ENCODE data around the gene PAPPA2. TPM values are rescaled to one million over a fixed set of nuclear protein-coding genes. Genes with fewer than 3 reads are reported as not detected.
"Not testable (repeated sequence)": the region's sequence is repeated elsewhere in the genome, so short reads cannot be mapped to it uniquely, and the experiment has no call there.

PAPPA2 gene
- total RNA-seq, 1 experiment from 2014 or later: not detected

- Histone ChIP-seq H2AFZ (ENCODE audit: low read length) (no peak overlapping the region), H3K36me3 (ENCODE audit: low read depth, low read length) (no peaks in the 10 kb centered on the region), H3K27me3 (ENCODE audit: low read length) (peaks cover 12% of the 10 kb centered on the region), H3K9ac (ENCODE audit: low read length) (no peak overlapping the region), H3F3A (ENCODE audit: low read length, unreplicated experiment) (no peaks in the 10 kb centered on the region), H3K9me3 (ENCODE audit: low read length) (no peaks in the 10 kb centered on the region), H3K4me3 (ENCODE audit: low read length) (no peak overlapping the region), H3K4me2 (ENCODE audit: low read length) (no peak overlapping the region), H3K27ac (ENCODE audit: low read length) (no peak overlapping the region), H3K79me2 (ENCODE audit: low read length) (no peaks in the 10 kb centered on the region), H4K20me1 (ENCODE audit: low read length) (no peaks in the 10 kb centered on the region), H3K4me1 (ENCODE audit: insufficient read depth, low read length) (no peaks in the 10 kb centered on the region), H3K9me2 (replicated peaks; ENCODE audit: low read length) (no peaks in the 10 kb centered on the region)
- no TSS peak for BruUV-seq (replicated peaks)
- ChIA-PET CTCF (interaction anchor here (0.6 kb wide), 1 partner anchor 98 kb away, joined by 3 read pairs; no protein-coding TSS in a partner anchor), POLR2A (ENCODE audit: unreplicated experiment) (no interaction called here)
- no peak for TF ChIP-seq EZH2 (IDR thresholded peaks at IDR 0.05; ENCODE audit: low read length, unreplicated experiment)
- TF ChIP-seq EZH2phosphoT487 (IDR thresholded peaks at IDR 0.05; ENCODE audit: borderline replicate concordance, low read length): no peak
- TF ChIP-seq CTCF (conservative IDR thresholded peaks at IDR 0.05; ENCODE audit: low read depth, low read length): peak; percentile 83
- intact Hi-C loops (cut with micrococcal nuclease): loop anchor here (1.0 kb wide), 2 partner anchors 131 to 321 kb away; no protein-coding TSS in a partner anchor
- ATAC-seq (peak; percentile 87), DNase-seq (peak; percentile 64)
Observed at GRCh38 chr1:176559878-176560277, 96.9 kb downstream of the PAPPA2 start.

- H3K79me2 ChIP-seq (ENCODE audit: low read length): no peaks in the 10 kb centered on the region
- intact Hi-C loops (cut with micrococcal nuclease): loop anchor here (1.0 kb wide), 2 partner anchors 131 to 321 kb away; no protein-coding TSS in a partner anchor
- H3K27ac ChIP-seq (ENCODE audit: low read length): no peak overlapping the region
- no peaks in the 10 kb centered on the region for H3F3A ChIP-seq (ENCODE audit: low read length, unreplicated experiment)
- H3K4me1 ChIP-seq (ENCODE audit: insufficient read depth, low read length): peaks cover under 1% of the 10 kb centered on the region; the same call in 1 of the 2 replicates
- H3K4me2 ChIP-seq (ENCODE audit: low read length): no peak overlapping the region
- H2AFZ ChIP-seq (ENCODE audit: low read length): no peak overlapping the region
- DNase-seq: no peak
- no peaks in the 10 kb centered on the region for H3K9me2 ChIP-seq (replicated peaks; ENCODE audit: low read length)
- no peaks in the 10 kb centered on the region for H3K9me3 ChIP-seq (ENCODE audit: low read length)
- H3K36me3 ChIP-seq (ENCODE audit: low read depth, low read length): no peaks in the 10 kb centered on the region
- H3K9ac ChIP-seq (ENCODE audit: low read length): no peak overlapping the region
- ChIA-PET CTCF (interaction anchor here (0.7 kb wide), 1 partner anchor 131 kb away, joined by 3 read pairs; no protein-coding TSS in a partner anchor), POLR2A (ENCODE audit: unreplicated experiment) (no interaction called here)
- no peaks in the 10 kb centered on the region for H4K20me1 ChIP-seq (ENCODE audit: low read length)
- no peak for ATAC-seq
- H3K27me3 ChIP-seq (ENCODE audit: low read length): peaks cover 4% of the 10 kb centered on the region; the same call in 1 of the 2 replicates
- TF ChIP-seq CTCF (conservative IDR thresholded peaks at IDR 0.05; ENCODE audit: low read depth, low read length) (no peak), EZH2 (IDR thresholded peaks at IDR 0.05; ENCODE audit: low read length, unreplicated experiment) (no peak), EZH2phosphoT487 (IDR thresholded peaks at IDR 0.05; ENCODE audit: borderline replicate concordance, low read length) (no peak)
- no peak overlapping the region for H3K4me3 ChIP-seq (ENCODE audit: low read length)
- no TSS peak for BruUV-seq (replicated peaks)
Observed at GRCh38 chr1:176560681-176561080, 97.7 kb downstream of the PAPPA2 start.

- H3K4me3 ChIP-seq (ENCODE audit: low read length); CTCF ChIA-PET; BruUV-seq (replicated peaks): not testable (repeated sequence)
Observed at GRCh38 chr1:176561761-176562160, 98.8 kb downstream of the PAPPA2 start.

More at GRCh38 chr1:176561761-176562160, 98.8 kb downstream of the PAPPA2 start:
- H3K36me3 ChIP-seq (ENCODE audit: low read depth, low read length); H3K27ac ChIP-seq (ENCODE audit: low read length); H2AFZ ChIP-seq (ENCODE audit: low read length); H3K4me2 ChIP-seq (ENCODE audit: low read length); H3K9me2 ChIP-seq (replicated peaks; ENCODE audit: low read length); DNase-seq; H3K79me2 ChIP-seq (ENCODE audit: low read length); ATAC-seq; H3F3A ChIP-seq (ENCODE audit: low read length, unreplicated experiment); H3K9ac ChIP-seq (ENCODE audit: low read length); intact Hi-C loops (cut with micrococcal nuclease); POLR2A ChIA-PET (ENCODE audit: unreplicated experiment); H3K27me3 ChIP-seq (ENCODE audit: low read length); H4K20me1 ChIP-seq (ENCODE audit: low read length); H3K9me3 ChIP-seq (ENCODE audit: low read length): not testable (repeated sequence)
- peaks cover 11% of the 10 kb centered on the region for H3K4me1 ChIP-seq (ENCODE audit: insufficient read depth, low read length)
